G401.6 (cell line): ENCODE results near the gene TRMT61A.
"Not testable (repeated sequence)": the region's sequence is repeated elsewhere in the genome, so short reads cannot be mapped to it uniquely, and the experiment has no call there.

ENCODE experiments used
- FAIRE-seq: peaks from 2 replicates; lab custom pipeline; 2012; peaks lifted over from hg19 to GRCh38; lab: Jason Lieb, UNC

Gene TRMT61A

GRCh38 chr14:103523575-103523954 is 5.4 kb upstream of the TRMT61A start:
- no peak for FAIRE-seq

GRCh38 chr14:103524002-103524935 is 4.7 kb upstream of the TRMT61A start:
- FAIRE-seq, result no peak

- FAIRE-seq, result not testable (repeated sequence)
Observed at GRCh38 chr14:103525430-103526246, 3.4 kb upstream of the TRMT61A start.

- FAIRE-seq, result no peak
Observed at GRCh38 chr14:103526247-103526913, 2.6 kb upstream of the TRMT61A start.

- no peak for FAIRE-seq
Observed at GRCh38 chr14:103526914-103527248, 2.1 kb upstream of the TRMT61A start.

- no peak for FAIRE-seq
Observed at GRCh38 chr14:103527408-103528145, 1.4 kb upstream of the TRMT61A start.

- no peak for FAIRE-seq
Observed at GRCh38 chr14:103528146-103528586, 830 bp upstream of the TRMT61A start.

- no peak for FAIRE-seq
Observed at GRCh38 chr14:103529383-103530365, 678 bp downstream of the TRMT61A start.

- FAIRE-seq, result no peak
Observed at GRCh38 chr14:103530390-103530789, 1.4 kb downstream of the TRMT61A start.

- no peak for FAIRE-seq
Observed at GRCh38 chr14:103530831-103531230, 1.8 kb downstream of the TRMT61A start.

GRCh38 chr14:103531421-103532215 is 2.6 kb downstream of the TRMT61A start:
- FAIRE-seq, result no peak

- no peak for FAIRE-seq
Observed at GRCh38 chr14:103532216-103533136, 3.5 kb downstream of the TRMT61A start.

- FAIRE-seq, result no peak
Observed at GRCh38 chr14:103533137-103533998, 4.4 kb downstream of the TRMT61A start.

- FAIRE-seq, result no peak
Observed at GRCh38 chr14:103533999-103534575, 5.1 kb downstream of the TRMT61A start.

GRCh38 chr14:103534576-103535061 is 5.6 kb downstream of the TRMT61A start:
- FAIRE-seq, result no peak

- no peak for FAIRE-seq
Observed at GRCh38 chr14:103535081-103535890, 6.3 kb downstream of the TRMT61A start.
